ENCODE results near the gene AKIRIN1.
"Not testable (repeated sequence)": the region's sequence is repeated elsewhere in the genome, so short reads cannot be mapped to it uniquely, and the experiment has no call there.

The AKIRIN1 gene

GRCh38 chr1:39046613-39047210, 55.6 kb downstream of the AKIRIN1 start:
- no peak for DNase-seq

GRCh38 chr1:39047374-39048229, 56.5 kb downstream of the AKIRIN1 start:
- DNase-seq = no peak

GRCh38 chr1:39048745-39049370, 57.8 kb downstream of the AKIRIN1 start:
- no peak for DNase-seq

GRCh38 chr1:39050001-39050400, 58.9 kb downstream of the AKIRIN1 start:
- no peak for DNase-seq

- DNase-seq = not testable (repeated sequence)
These were observed 60.2 kb downstream of the AKIRIN1 start for GRCh38 chr1:39051193-39051850.

GRCh38 chr1:39051956-39052355, 60.9 kb downstream of the AKIRIN1 start:
- no peak for DNase-seq

GRCh38 chr1:39055213-39055710, 64.2 kb downstream of the AKIRIN1 start:
- not testable (repeated sequence) for DNase-seq
